Ishikawa (cell line): Measurements from ENCODE around the gene PPM1K.

ENCODE experiments used
- CREB1 ChIP-seq: IDR thresholded peaks from 2 replicates; pipeline ENCODE4 v1.6.1; 2012; ENCODE audit warnings: low read depth
- TF ChIP-seq, protein P1 (sequence below): IDR thresholded peaks from 2 replicates; pipeline ENCODE4 v1.6.1; 2012; ENCODE audit warnings: low read depth, mild to moderate bottlenecking
- TF ChIP-seq, protein P2 (sequence below): IDR thresholded peaks from 2 replicates; pipeline ENCODE4 v1.6.1; 2012

DNA sequence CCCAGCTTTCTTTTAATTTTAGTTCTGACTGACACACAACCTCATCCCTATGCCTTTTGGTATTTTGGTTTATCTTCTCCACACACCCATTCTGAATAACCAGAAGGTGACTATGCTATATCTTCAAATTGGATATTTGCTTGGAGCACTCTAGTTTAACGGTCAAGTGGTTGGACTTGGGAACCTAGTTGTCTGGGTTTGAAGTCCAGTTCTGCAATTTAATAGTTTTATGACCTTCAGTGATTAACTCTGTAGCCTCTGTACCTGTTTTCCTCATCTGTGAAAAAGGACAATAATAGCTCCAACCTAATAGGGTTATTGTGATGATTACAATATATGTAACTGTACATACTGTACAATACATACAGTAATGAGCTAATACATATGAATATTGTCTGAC lies 20.0 kb downstream of the PPM1K start:
- no peak for TF ChIP-seq CREB1
- TF ChIP-seq, protein P1, sequence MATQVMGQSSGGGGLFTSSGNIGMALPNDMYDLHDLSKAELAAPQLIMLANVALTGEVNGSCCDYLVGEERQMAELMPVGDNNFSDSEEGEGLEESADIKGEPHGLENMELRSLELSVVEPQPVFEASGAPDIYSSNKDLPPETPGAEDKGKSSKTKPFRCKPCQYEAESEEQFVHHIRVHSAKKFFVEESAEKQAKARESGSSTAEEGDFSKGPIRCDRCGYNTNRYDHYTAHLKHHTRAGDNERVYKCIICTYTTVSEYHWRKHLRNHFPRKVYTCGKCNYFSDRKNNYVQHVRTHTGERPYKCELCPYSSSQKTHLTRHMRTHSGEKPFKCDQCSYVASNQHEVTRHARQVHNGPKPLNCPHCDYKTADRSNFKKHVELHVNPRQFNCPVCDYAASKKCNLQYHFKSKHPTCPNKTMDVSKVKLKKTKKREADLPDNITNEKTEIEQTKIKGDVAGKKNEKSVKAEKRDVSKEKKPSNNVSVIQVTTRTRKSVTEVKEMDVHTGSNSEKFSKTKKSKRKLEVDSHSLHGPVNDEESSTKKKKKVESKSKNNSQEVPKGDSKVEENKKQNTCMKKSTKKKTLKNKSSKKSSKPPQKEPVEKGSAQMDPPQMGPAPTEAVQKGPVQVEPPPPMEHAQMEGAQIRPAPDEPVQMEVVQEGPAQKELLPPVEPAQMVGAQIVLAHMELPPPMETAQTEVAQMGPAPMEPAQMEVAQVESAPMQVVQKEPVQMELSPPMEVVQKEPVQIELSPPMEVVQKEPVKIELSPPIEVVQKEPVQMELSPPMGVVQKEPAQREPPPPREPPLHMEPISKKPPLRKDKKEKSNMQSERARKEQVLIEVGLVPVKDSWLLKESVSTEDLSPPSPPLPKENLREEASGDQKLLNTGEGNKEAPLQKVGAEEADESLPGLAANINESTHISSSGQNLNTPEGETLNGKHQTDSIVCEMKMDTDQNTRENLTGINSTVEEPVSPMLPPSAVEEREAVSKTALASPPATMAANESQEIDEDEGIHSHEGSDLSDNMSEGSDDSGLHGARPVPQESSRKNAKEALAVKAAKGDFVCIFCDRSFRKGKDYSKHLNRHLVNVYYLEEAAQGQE, result no peak
- TF ChIP-seq, protein P2, sequence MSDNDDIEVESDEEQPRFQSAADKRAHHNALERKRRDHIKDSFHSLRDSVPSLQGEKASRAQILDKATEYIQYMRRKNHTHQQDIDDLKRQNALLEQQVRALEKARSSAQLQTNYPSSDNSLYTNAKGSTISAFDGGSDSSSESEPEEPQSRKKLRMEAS, result no peak
